Tibial nerve (tissue), 4 donors: ENCODE results near the gene CAPRIN1. TPM values are rescaled to one million over a fixed set of nuclear protein-coding genes. Genes with fewer than 3 reads are reported as not detected.

ENCODE experiments used
- DNase-seq, 2 donors: peaks; one replicate each; pipeline ENCODE4 v3.0.0-alpha.2; 2019; ENCODE audit warnings: low spot score in 2 of 2
- H3K27ac ChIP-seq, 4 donors: fragments of 200-600 bp; sonication (generic) in 3 of 4; one replicate each; pipeline ENCODE4 v1.5.1; 2017 to 2019; ENCODE audit warnings: mild to moderate bottlenecking in 1 of 4
- H3K27me3 ChIP-seq, 2 donors: fragments of 200-600 bp; sonication (generic) in 1 of 2; one replicate each; pipeline versions ENCODE4 v1.5.1 to v1.6.0; 2017 to 2019
- H3K36me3 ChIP-seq, 3 donors: fragments of 200-600 bp; sonication (generic); one replicate each; pipeline ENCODE4 v1.5.1; 2018 to 2019
- H3K4me1 ChIP-seq, 4 donors: fragments of 200-600 bp; sonication (generic) in 3 of 4; one replicate each; pipeline ENCODE4 v1.5.1; 2017 to 2019
- H3K4me3 ChIP-seq, 4 donors: fragments of 200-600 bp; sonication (generic) in 3 of 4; one replicate each; pipeline ENCODE4 v1.5.1; 2017 to 2019; ENCODE audit warnings: mild to moderate bottlenecking in 1 of 4, moderate library complexity in 1 of 4
- H3K9me3 ChIP-seq, 4 donors: fragments of 200-600 bp; sonication (generic) in 3 of 4; one replicate each; pipeline ENCODE4 v1.5.1; 2017 to 2019
- CTCF ChIP-seq, 5 experiments: fragments of 200-600 bp in 3 of 5; fragments of 450-650 bp in 2 of 5; sonication (generic) in 3 of 5; IDR thresholded peaks; one replicate each; pipeline ENCODE4 v1.5.1; 2016 to 2019; ENCODE audit warnings: antibody characterized with exemption in 5 of 5, mild to moderate bottlenecking in 3 of 5, moderate library complexity in 2 of 5
- EP300 ChIP-seq, 2 donors: sonication (generic); formaldehyde crosslinking; IDR thresholded peaks; one replicate each; pipeline ENCODE4 v1.6.1; 2017; ENCODE audit warnings: antibody characterized with exemption in 2 of 2, mild to moderate bottlenecking in 1 of 2
- POLR2A ChIP-seq, 2 donors: fragments of 450-650 bp; IDR thresholded peaks; one replicate each; pipeline ENCODE4 v1.6.1; 2017; ENCODE audit warnings: antibody characterized with exemption in 2 of 2, mild to moderate bottlenecking in 2 of 2, moderate library complexity in 2 of 2
- WGBS, 2 donors: methylation state at CpG; one replicate each; pipeline ENCODE4 v1.1.5; 2018; 5-methylcytosine and 5-hydroxymethylcytosine counted together
- total RNA-seq, 4 donors: library from RNA; depleted of rRNA; stranded (reverse); fragments of >200 nt; gene quantifications; one replicate each; pipeline ENCODE4 v1.1.0, GENCODE V29; 2016

The CAPRIN1 gene
- total RNA-seq, 4 donors from 2014 or later: 121 to 167 (median 150) TPM

DNA sequence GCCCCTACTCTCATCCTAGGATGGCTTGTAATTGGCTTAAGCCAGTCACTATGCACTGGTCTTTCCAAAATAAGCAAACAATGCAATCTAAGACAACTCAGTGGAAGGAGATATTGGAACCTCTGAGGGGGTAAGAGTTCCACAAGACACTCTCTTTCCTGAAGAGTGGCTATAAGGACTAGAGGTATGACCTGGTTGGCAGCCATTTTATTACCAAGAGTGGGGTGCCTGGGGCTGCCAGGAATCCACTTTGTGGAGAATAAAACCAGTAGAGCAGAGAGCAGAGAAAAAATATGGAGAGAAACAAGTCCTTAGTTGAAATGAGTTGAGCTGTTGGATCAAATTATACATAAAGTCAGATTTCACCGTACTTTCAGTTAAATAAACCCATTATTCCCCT, 38.8 kb upstream of the CAPRIN1 start:
- Histone ChIP-seq H3K36me3 (no peaks in the 10 kb centered on the region), H3K27me3 (no peaks in the 10 kb centered on the region), H3K4me1 (no peaks in the 10 kb centered on the region), H3K27ac (no peak overlapping the region), H3K9me3 (no peaks in the 10 kb centered on the region), H3K4me3 (no peak overlapping the region)
- TF ChIP-seq EP300 (IDR thresholded peaks at IDR 0.05): no peak
- TF ChIP-seq POLR2A (IDR thresholded peaks at IDR 0.05): no peak
- no peak for TF ChIP-seq CTCF (IDR thresholded peaks at IDR 0.05)
- no peak for DNase-seq
- WGBS, 2 donors: 92 to 97% methylated on average over 1 of the region's 1 CpG

GRCh38 chr11:34013898-34014571, 37.5 kb upstream of the CAPRIN1 start:
- WGBS, 2 donors: 83 to 86% methylated on average over 4 of the region's 4 CpGs
- Histone ChIP-seq H3K27me3 (no peaks in the 10 kb centered on the region), H3K9me3 (no peaks in the 10 kb centered on the region), H3K4me1 (no peaks in the 10 kb centered on the region), H3K27ac (no peak overlapping the region), H3K4me3 (no peak overlapping the region), H3K36me3 (no peaks in the 10 kb centered on the region)
- no peak for TF ChIP-seq POLR2A (IDR thresholded peaks at IDR 0.05)
- no peak for TF ChIP-seq CTCF (IDR thresholded peaks at IDR 0.05)
- no peak for TF ChIP-seq EP300 (IDR thresholded peaks at IDR 0.05)
- DNase-seq: no peak

- H3K36me3 ChIP-seq: no peaks in the 10 kb centered on the region
- no peak overlapping the region for H3K27ac ChIP-seq
- peaks cover 0 to 11% (median 0%) of the 10 kb centered on the region in 4 donors for H3K9me3 ChIP-seq
- no peaks in the 10 kb centered on the region for H3K4me1 ChIP-seq
- TF ChIP-seq CTCF (IDR thresholded peaks at IDR 0.05) (no peak), EP300 (IDR thresholded peaks at IDR 0.05) (no peak), POLR2A (IDR thresholded peaks at IDR 0.05) (no peak)
- DNase-seq: no peak
- no peak overlapping the region for H3K4me3 ChIP-seq
- no peaks in the 10 kb centered on the region for H3K27me3 ChIP-seq
- 83 to 91% methylated on average over 3 of the region's 3 CpGs for WGBS, 2 donors
Observed at GRCh38 chr11:34021977-34022735, 29.4 kb upstream of the CAPRIN1 start.

GRCh38 chr11:34026432-34026831, 25.1 kb upstream of the CAPRIN1 start:
- Histone ChIP-seq H3K4me1 (no peaks in the 10 kb centered on the region), H3K36me3 (no peaks in the 10 kb centered on the region), H3K4me3 (no peak overlapping the region), H3K9me3 (peaks cover 0 to 11% (median 0%) of the 10 kb centered on the region in 4 donors), H3K27me3 (no peaks in the 10 kb centered on the region), H3K27ac (no peak overlapping the region)
- DNase-seq: no peak
- no peak for TF ChIP-seq CTCF (IDR thresholded peaks at IDR 0.05)
- TF ChIP-seq EP300 (IDR thresholded peaks at IDR 0.05): no peak
- TF ChIP-seq POLR2A (IDR thresholded peaks at IDR 0.05): no peak
- WGBS, 2 donors: 90 to 93% methylated on average over 14 of the region's 14 CpGs
